GM23338 (cell line): ENCODE measurements around the gene VBP1. TPM values are rescaled to one million over a fixed set of nuclear protein-coding genes. Genes with fewer than 3 reads are reported as not detected.

Source experiments
- polyA plus RNA-seq: library from polyadenylated mRNA; unstranded; fragments of >200 nt; fragmentation: Nextera tagmentation; extraction: Ambion mirVana; gene quantifications from 2 replicates; pipeline ENCODE4 v1.2.1, GENCODE V29; 2016
- total RNA-seq: library from RNA; depleted of rRNA; stranded (reverse); fragments of >200 nt; shearing (Covaris generic); gene quantifications from 2 replicates; pipeline ENCODE4 v1.2.3, GENCODE V29; 2014; rRNA removed

VBP1 gene
- total and polyA plus RNA-seq, 2 experiments from 2014 or later = 62.5 to 84.4 TPM

Other genes with a start within 250 kb of the VBP1 start
- gene F8, start 193.7 kb upstream of the VBP1 start, total RNA-seq = 1.8 and 2.9 TPM in 2 replicates
- gene F8, start 193.7 kb upstream of the VBP1 start, polyA plus RNA-seq = 0.63 and 0.70 TPM in 2 replicates
- 26.3 and 28.6 TPM in 2 replicates for gene FUNDC2, start 189.6 kb upstream of the VBP1 start, total RNA-seq
- gene FUNDC2, start 189.6 kb upstream of the VBP1 start, polyA plus RNA-seq = 51.6 and 58.5 TPM in 2 replicates
- 5.7 and 9.9 TPM in 2 replicates for gene CMC4, start 145.3 kb upstream of the VBP1 start, total RNA-seq
- gene CMC4, start 145.3 kb upstream of the VBP1 start, polyA plus RNA-seq = 14.7 and 16.3 TPM in 2 replicates
- 0.83 and 6.3 TPM in 2 replicates for gene MTCP1, start 145.3 kb upstream of the VBP1 start, total RNA-seq
- gene MTCP1, start 145.3 kb upstream of the VBP1 start, polyA plus RNA-seq = 17.7 and 28.3 TPM in 2 replicates
- gene BRCC3, start 145.0 kb upstream of the VBP1 start, total RNA-seq = 14.1 and 18.4 TPM in 2 replicates
- 19.9 and 26.7 TPM in 2 replicates for gene BRCC3, start 145.0 kb upstream of the VBP1 start, polyA plus RNA-seq
- 11.1 and 11.3 TPM in 2 replicates for gene RAB39B, start 48.0 kb downstream of the VBP1 start, total RNA-seq
- gene RAB39B, start 48.0 kb downstream of the VBP1 start, polyA plus RNA-seq = 6.2 and 6.8 TPM in 2 replicates
- gene CLIC2, start 118.2 kb downstream of the VBP1 start, total RNA-seq = 0.56 and 0.85 TPM in 2 replicates
- 0.61 TPM in 2 replicates for gene CLIC2, start 118.2 kb downstream of the VBP1 start, polyA plus RNA-seq
- gene F8A2, start 165.6 kb downstream of the VBP1 start, total RNA-seq = not detected in 2 replicates
- not detected in 2 replicates for gene F8A2, start 165.6 kb downstream of the VBP1 start, polyA plus RNA-seq
- gene F8A3, start 242.2 kb downstream of the VBP1 start, total RNA-seq = 0.87 TPM in 1 of 2 replicates, not detected in the other
- 0.17 TPM in 1 of 2 replicates, not detected in the other for gene F8A3, start 242.2 kb downstream of the VBP1 start, polyA plus RNA-seq